ENCODE results near the gene RPN2. TPM values are rescaled to one million over a fixed set of nuclear protein-coding genes. Genes with fewer than 3 reads are reported as not detected.

Gene RPN2
- total and polyA plus RNA-seq, 2 donors (not counting 3 experiments of a cell fraction or from before 2014, with no cell fraction given), result 283 to 530 TPM

GRCh38 chr20:37240337-37241067 is 61.4 kb downstream of the RPN2 start:
- Histone ChIP-seq H3K4me1 (ENCODE audit: control insufficient read depth, extremely low read depth, insufficient read depth, low read length) (no peaks in the 10 kb centered on the region), H3K4me3 (replicated peaks in 1 of 3; ENCODE audit: insufficient read depth in 1 of 3, low read depth in 1 of 3, low read length in 3 of 3) (no peak overlapping the region), H3K9ac (replicated peaks; ENCODE audit: extremely low read depth, insufficient read depth, low read length) (no peak overlapping the region), H4K20me1 (replicated peaks; ENCODE audit: control insufficient read depth, extremely low read depth, insufficient read depth, low read length) (no peaks in the 10 kb centered on the region), H3K79me2 (ENCODE audit: control insufficient read depth, insufficient read depth, low read length) (no peaks in the 10 kb centered on the region), H3K27ac (ENCODE audit: insufficient read depth, low read depth, low read length) (no peak overlapping the region), H2AFZ (ENCODE audit: low read depth, low read length) (no peak overlapping the region), H3K27me3 (ENCODE audit: control insufficient read depth in 2 of 2, insufficient read depth in 2 of 2, low read length in 2 of 2) (no peaks in the 10 kb centered on the region), H3K4me2 (ENCODE audit: insufficient read depth, low read length) (no peak overlapping the region), H3K9me3 (replicated peaks; ENCODE audit: control insufficient read depth, insufficient read depth, low read length) (no peaks in the 10 kb centered on the region), H3K9me1 (replicated peaks; ENCODE audit: control insufficient read depth, extremely low read depth, insufficient read depth, low read length) (no peaks in the 10 kb centered on the region), H3K36me3 (ENCODE audit: control insufficient read depth in 2 of 2, extremely low read depth in 1 of 2, insufficient read depth in 2 of 2, low read length in 2 of 2) (peaks cover 36 to 37% of the 10 kb centered on the region in 2 experiments)
- CTCF ChIA-PET, result interaction anchor here (0.9 kb wide), 1 partner anchor 294 kb away, joined by 3 read pairs; no protein-coding TSS in a partner anchor
- no peak for FAIRE-seq
- POLR2A ChIA-PET, result no interaction called here
- dilution Hi-C loops (cut with MboI; ENCODE audit: extremely low pct_ligation_motif_present, low sequenced_read_pairs) (no loop called here), intact Hi-C loops (cut with micrococcal nuclease) (no loop called here)
- DNase-seq (ENCODE audit: low read depth, low spot score), result no peak
- BruUV-seq (replicated peaks), result no TSS peak
- no peak for TF ChIP-seq EZH2 (IDR thresholded peaks at IDR 0.05; ENCODE audit: borderline replicate concordance, low read depth, low read length, severe bottlenecking)
- TF ChIP-seq MAX (IDR thresholded peaks at IDR 0.05; ENCODE audit: insufficient read depth, insufficient read length), result no peak
- TF ChIP-seq MYC (IDR thresholded peaks at IDR 0.05; ENCODE audit: low read depth, low read length), result no peak
- no peak for TF ChIP-seq JUN (IDR thresholded peaks at IDR 0.05; ENCODE audit: borderline replicate concordance, insufficient read depth, insufficient read length, low read depth)
- TF ChIP-seq POLR2AphosphoS5 (IDR thresholded peaks at IDR 0.05; ENCODE audit: insufficient read depth, low read depth, low read length), result no peak
- TF ChIP-seq CTCF (IDR thresholded peaks at IDR 0.05; ENCODE audit: extremely low read depth in 1 of 2, insufficient read depth in 1 of 2, low read depth in 1 of 2, low read length in 2 of 2), result no peak
- no peak for TF ChIP-seq GATA2 (IDR thresholded peaks at IDR 0.05; ENCODE audit: insufficient read depth, insufficient read length, low read depth, low read length)
- TF ChIP-seq FOS (IDR thresholded peaks at IDR 0.05; ENCODE audit: borderline replicate concordance, insufficient read depth, low read length), result no peak
- no peak for TF ChIP-seq POLR2A (IDR thresholded peaks at IDR 0.05; ENCODE audit: low read depth, low read length)
